PC-9 (cell line): Measurements from ENCODE around the gene COPG1.

ENCODE experiments used
- EZH2 ChIP-seq: fragments of 200-600 bp; sonication (generic); IDR thresholded peaks from 2 replicates; pipeline ENCODE4 v1.8.0; 2017; ENCODE audit warnings: antibody characterized with exemption, low read depth
- TF ChIP-seq, protein P1 (sequence below): fragments of 200-600 bp; sonication (generic); conservative IDR thresholded peaks from 2 replicates; pipeline ENCODE4 v1.6.1; 2017; ENCODE audit warnings: mixed run types, antibody characterized with exemption, mild to moderate bottlenecking, moderate library complexity

DNA sequence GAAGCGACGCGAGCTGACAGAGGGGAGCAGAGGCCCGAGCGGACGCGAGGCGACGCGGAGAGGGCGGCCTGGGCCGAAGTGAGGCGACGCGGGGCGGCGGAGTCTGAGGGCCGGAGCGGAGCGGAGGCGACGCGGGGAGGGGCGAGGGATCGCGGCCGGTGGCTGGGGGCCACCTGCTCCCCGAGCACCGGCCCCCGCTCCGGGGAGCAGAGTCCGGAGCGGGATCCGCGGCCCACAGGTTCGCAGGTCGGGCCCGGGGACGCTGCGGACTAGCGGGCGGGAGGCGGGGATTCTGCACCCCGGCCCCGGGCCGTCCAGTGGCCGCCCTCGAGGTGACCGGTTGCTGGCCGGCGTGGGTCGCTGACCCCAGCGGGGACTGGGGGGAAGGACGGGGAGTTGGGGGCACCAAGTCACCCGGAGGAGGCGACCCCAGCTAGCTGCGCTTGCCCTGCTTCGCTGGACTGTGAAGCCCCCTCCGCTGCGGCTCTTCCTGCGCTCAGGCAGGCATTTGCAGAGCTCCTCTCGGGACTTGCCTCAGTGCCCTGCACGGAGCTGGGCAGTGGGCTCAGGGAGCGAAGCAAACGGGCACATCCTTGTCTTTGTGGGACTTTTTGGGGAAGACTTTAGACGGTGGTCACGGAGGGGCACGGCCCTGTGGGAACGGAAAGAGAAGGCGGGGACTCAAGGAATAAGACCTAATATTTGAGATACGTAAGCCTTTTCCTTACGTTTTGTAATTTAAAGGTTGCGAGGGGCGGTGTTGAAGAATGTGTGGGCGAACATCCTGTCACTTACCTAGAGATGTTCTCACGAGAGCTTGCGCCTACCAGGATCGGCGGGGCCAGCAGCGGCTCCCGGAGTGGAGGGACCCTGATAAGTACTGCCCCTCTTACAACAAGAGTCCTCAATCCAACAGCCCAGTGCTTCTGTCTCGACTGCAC is 29.8 kb downstream of the COPG1 start:
- TF ChIP-seq, protein P1, sequence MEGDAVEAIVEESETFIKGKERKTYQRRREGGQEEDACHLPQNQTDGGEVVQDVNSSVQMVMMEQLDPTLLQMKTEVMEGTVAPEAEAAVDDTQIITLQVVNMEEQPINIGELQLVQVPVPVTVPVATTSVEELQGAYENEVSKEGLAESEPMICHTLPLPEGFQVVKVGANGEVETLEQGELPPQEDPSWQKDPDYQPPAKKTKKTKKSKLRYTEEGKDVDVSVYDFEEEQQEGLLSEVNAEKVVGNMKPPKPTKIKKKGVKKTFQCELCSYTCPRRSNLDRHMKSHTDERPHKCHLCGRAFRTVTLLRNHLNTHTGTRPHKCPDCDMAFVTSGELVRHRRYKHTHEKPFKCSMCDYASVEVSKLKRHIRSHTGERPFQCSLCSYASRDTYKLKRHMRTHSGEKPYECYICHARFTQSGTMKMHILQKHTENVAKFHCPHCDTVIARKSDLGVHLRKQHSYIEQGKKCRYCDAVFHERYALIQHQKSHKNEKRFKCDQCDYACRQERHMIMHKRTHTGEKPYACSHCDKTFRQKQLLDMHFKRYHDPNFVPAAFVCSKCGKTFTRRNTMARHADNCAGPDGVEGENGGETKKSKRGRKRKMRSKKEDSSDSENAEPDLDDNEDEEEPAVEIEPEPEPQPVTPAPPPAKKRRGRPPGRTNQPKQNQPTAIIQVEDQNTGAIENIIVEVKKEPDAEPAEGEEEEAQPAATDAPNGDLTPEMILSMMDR: no peak
- no peak for TF ChIP-seq EZH2
